Activated CD4-positive, alpha-beta T cell treated with anti-CD3 and anti-CD28 coated beads for 36 hours (primary cell): ENCODE results near the gene OSTM1. TPM values are rescaled to one million over a fixed set of nuclear protein-coding genes. Genes with fewer than 3 reads are reported as not detected.
A peak's percentile ranks its signal among the peaks of the same experiment; 100 is the strongest.

Experiments used
- ATAC-seq: fragments of 200-7000 bp; cut with Tn5 transposase; one replicate; pipeline ENCODE4 v1.10.0; 2021; ENCODE audit warnings: mild to moderate bottlenecking, moderate library complexity
- CTCF ChIA-PET: fragments of 350-600 bp; sonication (Branson Sonifier 250); formaldehyde crosslinking; loops from one replicate; lab custom pipeline; 2021; ENCODE audit warnings: antibody characterized with exemption; lab: Charles Lee
- POLR2A ChIA-PET: fragments of 350-600 bp; sonication (Branson Sonifier 250); formaldehyde crosslinking; loops from one replicate; lab custom pipeline; 2021; ENCODE audit warnings: antibody characterized with exemption, inconsistent platforms; lab: Charles Lee
- DNase-seq: peaks from one replicate; pipeline ENCODE4 v3.0.0-alpha.2; 2020
- H3K27ac Mint-ChIP-seq: one replicate; pipeline ENCODE4 v1.8.0; 2021; ENCODE audit warnings: mixed read lengths
- H3K27me3 Mint-ChIP-seq: one replicate; pipeline ENCODE4 v1.8.0; 2021; ENCODE audit warnings: mixed read lengths
- H3K36me3 Mint-ChIP-seq: one replicate; pipeline ENCODE4 v1.8.0; 2021; ENCODE audit warnings: low read depth, mixed read lengths
- H3K4me1 Mint-ChIP-seq: one replicate; pipeline ENCODE4 v1.8.0; 2021; ENCODE audit warnings: mixed read lengths
- H3K4me3 Mint-ChIP-seq: one replicate; pipeline ENCODE4 v1.8.0; 2021; ENCODE audit warnings: mild to moderate bottlenecking, moderate library complexity, mixed read lengths
- H3K9me3 Mint-ChIP-seq: one replicate; pipeline ENCODE4 v1.8.0; 2021; ENCODE audit warnings: low read depth, mixed read lengths
- intact Hi-C, 2 experiments: fragments of 100-400 bp; cut with DNase I in 1 of 2; cut with micrococcal nuclease in 1 of 2; formaldehyde crosslinking; loops; one replicate each; pipeline versions ENCODE4 v1.14.2 to v1.15.1; 2022 to 2024; cut with DNase I, micrococcal nuclease
- total RNA-seq, 2 experiments: library from RNA; stranded (reverse); gene quantifications; one replicate each; pipeline ENCODE4 v1.2.3, GENCODE V29; 2021

Gene OSTM1
- total RNA-seq = 1 to 10 TPM; 5.5 to 7.3 TPM

- peak; percentile 96 for DNase-seq
- Mint-ChIP-seq H3K4me1 (peaks cover 19% of the 10 kb centered on the region), H3K27ac (peak within 1 kb of the TSS; percentile 80), H3K27me3 (peaks cover 3% of the 10 kb centered on the region), H3K4me3 (peak within 1 kb of the TSS; percentile 76), H3K36me3 (no peaks in the 10 kb centered on the region), H3K9me3 (no peaks in the 10 kb centered on the region)
- intact Hi-C loops = loop anchor here (1.0 to 10.0 kb wide), 8 partner anchors 116 to 1308 kb away; partner anchors contain the start of genes SEC63 (in 2 of the 2), AFG1L (in 1 of the 2), CD164 (in 1 of the 2) and PDSS2 (in 1 of the 2)
- ChIA-PET CTCF (interaction anchor here (0.7 kb wide), 2 partner anchors 109 to 959 kb away, joined by 3 read pairs; no protein-coding TSS in a partner anchor), POLR2A (interaction anchor here (0.7 kb wide), 1 partner anchor 418 kb away, joined by 3 read pairs; no protein-coding TSS in a partner anchor)
- ATAC-seq = peak; percentile 98
Measured at GRCh38 chr6:108074359-108075144, at the start of gene OSTM1. Gene OSTM1, minus strand, starts transcription at chr6:108074741. Its CDS starts 90 bp downstream, at chr6:108074651.

- intact Hi-C loops = no loop called here
- Mint-ChIP-seq H3K27ac (no peak overlapping the region), H3K36me3 (no peaks in the 10 kb centered on the region), H3K4me3 (no peak overlapping the region), H3K27me3 (peaks cover 74% of the 10 kb centered on the region), H3K9me3 (no peaks in the 10 kb centered on the region), H3K4me1 (peaks cover 8% of the 10 kb centered on the region)
- no peak for ATAC-seq
- POLR2A ChIA-PET = no interaction called here
- CTCF ChIA-PET = interaction anchor here (0.7 kb wide), 1 partner anchor 45 kb away, joined by 3 read pairs; no protein-coding TSS in a partner anchor
- DNase-seq = no peak
Measured at GRCh38 chr6:108123946-108124345, 49.4 kb upstream of the OSTM1 start.

GRCh38 chr6:108123481-108123929 lies 49.0 kb upstream of the OSTM1 start:
- intact Hi-C loops = no loop called here
- Mint-ChIP-seq H3K36me3 (no peaks in the 10 kb centered on the region), H3K27ac (no peak overlapping the region), H3K9me3 (no peaks in the 10 kb centered on the region), H3K4me3 (no peak overlapping the region), H3K4me1 (peaks cover 12% of the 10 kb centered on the region), H3K27me3 (peaks cover 76% of the 10 kb centered on the region)
- ATAC-seq (no peak), DNase-seq (no peak)
- ChIA-PET CTCF (interaction anchor here (0.7 kb wide), 2 partner anchors 46 to 429 kb away, joined by 3 read pairs; no protein-coding TSS in a partner anchor), POLR2A (no interaction called here)

GRCh38 chr6:108121612-108122011 lies 47.1 kb upstream of the OSTM1 start:
- Mint-ChIP-seq H3K27me3 (peaks cover 80% of the 10 kb centered on the region), H3K36me3 (no peaks in the 10 kb centered on the region), H3K9me3 (no peaks in the 10 kb centered on the region), H3K27ac (no peak overlapping the region), H3K4me3 (no peak overlapping the region), H3K4me1 (peaks cover 21% of the 10 kb centered on the region)
- CTCF ChIA-PET = interaction anchor here (0.6 to 1.0 kb wide), 4 partner anchors 9 to 42 kb away, joined by 3 to 5 read pairs (median 3); no protein-coding TSS in a partner anchor
- ATAC-seq (no peak), DNase-seq (no peak)
- intact Hi-C loops = no loop called here
- POLR2A ChIA-PET = interaction anchor here (0.5 kb wide), 1 partner anchor 298 kb away, joined by 6 read pairs; no protein-coding TSS in a partner anchor

GRCh38 chr6:108120311-108120710 lies 45.8 kb upstream of the OSTM1 start:
- ATAC-seq (peak; percentile 32), DNase-seq (peak; percentile 28)
- Mint-ChIP-seq H3K27ac (no peak overlapping the region), H3K9me3 (no peaks in the 10 kb centered on the region), H3K4me1 (peaks cover 31% of the 10 kb centered on the region), H3K27me3 (peaks cover 81% of the 10 kb centered on the region), H3K36me3 (no peaks in the 10 kb centered on the region), H3K4me3 (no peak overlapping the region)
- ChIA-PET POLR2A (interaction anchor here (0.6 kb wide), 1 partner anchor 13 kb away, joined by 3 read pairs; no protein-coding TSS in a partner anchor), CTCF (interaction anchor here (0.6 to 1.4 kb wide), 3 partner anchors 10 to 1067 kb away, joined by 4 read pairs; no protein-coding TSS in a partner anchor)
- intact Hi-C loops = no loop called here

GRCh38 chr6:108119769-108120141 lies 45.2 kb upstream of the OSTM1 start:
- CTCF ChIA-PET = interaction anchor here (1.4 kb wide), 1 partner anchor 9 kb away, joined by 4 read pairs; no protein-coding TSS in a partner anchor
- Mint-ChIP-seq H3K27me3 (peaks cover 81% of the 10 kb centered on the region), H3K36me3 (no peaks in the 10 kb centered on the region), H3K4me1 (peaks cover 37% of the 10 kb centered on the region), H3K4me3 (peak overlapping the region; percentile 35), H3K27ac (no peak overlapping the region), H3K9me3 (no peaks in the 10 kb centered on the region)
- DNase-seq (peak; percentile 10), ATAC-seq (no peak)
- POLR2A ChIA-PET = no interaction called here
- intact Hi-C loops = loop anchor here in 1 of 2 experiments (2.0 to 10.0 kb wide), 3 partner anchors 37 to 328 kb away; no protein-coding TSS in a partner anchor

- Mint-ChIP-seq H3K9me3 (no peaks in the 10 kb centered on the region), H3K27me3 (peaks cover 81% of the 10 kb centered on the region), H3K4me1 (peaks cover 43% of the 10 kb centered on the region), H3K27ac (no peak overlapping the region), H3K4me3 (peak overlapping the region; percentile 43), H3K36me3 (no peaks in the 10 kb centered on the region)
- ATAC-seq = no peak
- POLR2A ChIA-PET = interaction anchor here (0.5 kb wide), 1 partner anchor 326 kb away, joined by 3 read pairs; no protein-coding TSS in a partner anchor
- peak; percentile 39 for DNase-seq
- CTCF ChIA-PET = interaction anchor here (0.6 to 1.4 kb wide), 5 partner anchors 8 to 408 kb away, joined by 3 to 4 read pairs (median 4); no protein-coding TSS in a partner anchor
- intact Hi-C loops = loop anchor here in 1 of 2 experiments (2.0 to 10.0 kb wide), 3 partner anchors 38 to 328 kb away; no protein-coding TSS in a partner anchor
Measured at GRCh38 chr6:108118810-108119768, 44.5 kb upstream of the OSTM1 start.

- no peaks in the 10 kb centered on the region for H3K9me3 Mint-ChIP-seq
- CTCF ChIA-PET = interaction anchor here (0.6 to 0.7 kb wide), 3 partner anchors 9 to 20 kb away, joined by 3 to 4 read pairs (median 3); no protein-coding TSS in a partner anchor
- H3K36me3 Mint-ChIP-seq = no peaks in the 10 kb centered on the region
- no peak for ATAC-seq
- no peak overlapping the region for H3K27ac Mint-ChIP-seq
- intact Hi-C loops = loop anchor here in 1 of 2 experiments (2.0 to 10.0 kb wide), 3 partner anchors 38 to 329 kb away; no protein-coding TSS in a partner anchor
- peak overlapping the region; percentile 65 for H3K4me3 Mint-ChIP-seq
- POLR2A ChIA-PET = no interaction called here
- DNase-seq = peak; percentile 6
- peaks cover 82% of the 10 kb centered on the region for H3K27me3 Mint-ChIP-seq
- H3K4me1 Mint-ChIP-seq = peaks cover 50% of the 10 kb centered on the region
Measured at GRCh38 chr6:108118359-108118724, 43.8 kb upstream of the OSTM1 start.

- H3K27ac Mint-ChIP-seq = no peak overlapping the region
- DNase-seq (peak; percentile 40), ATAC-seq (peak; percentile 20)
- H3K9me3 Mint-ChIP-seq = no peaks in the 10 kb centered on the region
- peaks cover 83% of the 10 kb centered on the region for H3K27me3 Mint-ChIP-seq
- peak overlapping the region; percentile 65 for H3K4me3 Mint-ChIP-seq
- intact Hi-C loops = loop anchor here (2.0 to 10.0 kb wide), 4 partner anchors 39 to 330 kb away; partner anchors contain the start of gene NR2E1 (in 1 of the 2)
- ChIA-PET CTCF (interaction anchor here (0.6 kb wide), 1 partner anchor 445 kb away, joined by 4 read pairs; no protein-coding TSS in a partner anchor), POLR2A (interaction anchor here (0.6 to 0.9 kb wide), 2 partner anchors 47 to 377 kb away, joined by 3 read pairs; no protein-coding TSS in a partner anchor)
- no peaks in the 10 kb centered on the region for H3K36me3 Mint-ChIP-seq
- H3K4me1 Mint-ChIP-seq = peaks cover 51% of the 10 kb centered on the region
Measured at GRCh38 chr6:108117427-108118358, 43.2 kb upstream of the OSTM1 start.
